ENCODE results near the gene CNKSR2.

CNKSR2 gene

DNA sequence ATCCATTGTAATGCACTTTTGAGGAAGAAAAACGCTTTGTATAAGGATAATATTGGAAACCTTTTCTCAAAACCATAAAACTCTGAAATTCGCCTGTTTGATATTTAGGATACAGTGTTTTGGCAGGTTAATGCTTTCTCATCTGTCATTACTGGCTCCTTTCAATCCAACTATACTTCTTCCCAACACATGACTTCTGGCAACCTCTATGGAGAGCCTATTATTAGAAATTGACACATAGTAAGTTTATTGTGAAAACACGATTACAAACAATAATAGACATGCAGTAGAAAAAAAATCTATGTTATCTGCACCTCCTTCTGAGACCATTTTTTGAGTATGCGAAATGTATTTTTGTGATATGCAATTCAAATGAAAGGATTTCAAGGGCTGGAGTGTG, 288.5 kb downstream of the CNKSR2 start:
- in situ Hi-C loops (cut with MboI; ENCODE audit: low pct_unique_long_range_greater_than_20kb, low sequenced_read_pairs, unreplicated experiment) = no loop called here
- TF ChIP-seq CTCF (IDR thresholded peaks at IDR 0.05; ENCODE audit: extremely low read depth, insufficient read depth, missing control alignments) = no peak

GRCh38 chrX:21666252-21666651, 292.0 kb downstream of the CNKSR2 start:
- no peak for DNase-seq (ENCODE audit: low spot score)
- in situ Hi-C loops (cut with MboI; ENCODE audit: low pct_unique_long_range_greater_than_20kb, low sequenced_read_pairs, unreplicated experiment) = no loop called here
- TF ChIP-seq CTCF (IDR thresholded peaks at IDR 0.05; ENCODE audit: extremely low read depth, insufficient read depth, missing control alignments) = no peak

More for the DNA sequence above, 288.5 kb downstream of the CNKSR2 start:
- DNase-seq (ENCODE audit: low spot score) = no peak

GRCh38 chrX:21666679-21667078, 292.5 kb downstream of the CNKSR2 start:
- TF ChIP-seq CTCF (IDR thresholded peaks at IDR 0.05; ENCODE audit: extremely low read depth, insufficient read depth, missing control alignments) = no peak
- no peak for DNase-seq (ENCODE audit: low spot score)
- in situ Hi-C loops (cut with MboI; ENCODE audit: low pct_unique_long_range_greater_than_20kb, low sequenced_read_pairs, unreplicated experiment) = no loop called here

DNA sequence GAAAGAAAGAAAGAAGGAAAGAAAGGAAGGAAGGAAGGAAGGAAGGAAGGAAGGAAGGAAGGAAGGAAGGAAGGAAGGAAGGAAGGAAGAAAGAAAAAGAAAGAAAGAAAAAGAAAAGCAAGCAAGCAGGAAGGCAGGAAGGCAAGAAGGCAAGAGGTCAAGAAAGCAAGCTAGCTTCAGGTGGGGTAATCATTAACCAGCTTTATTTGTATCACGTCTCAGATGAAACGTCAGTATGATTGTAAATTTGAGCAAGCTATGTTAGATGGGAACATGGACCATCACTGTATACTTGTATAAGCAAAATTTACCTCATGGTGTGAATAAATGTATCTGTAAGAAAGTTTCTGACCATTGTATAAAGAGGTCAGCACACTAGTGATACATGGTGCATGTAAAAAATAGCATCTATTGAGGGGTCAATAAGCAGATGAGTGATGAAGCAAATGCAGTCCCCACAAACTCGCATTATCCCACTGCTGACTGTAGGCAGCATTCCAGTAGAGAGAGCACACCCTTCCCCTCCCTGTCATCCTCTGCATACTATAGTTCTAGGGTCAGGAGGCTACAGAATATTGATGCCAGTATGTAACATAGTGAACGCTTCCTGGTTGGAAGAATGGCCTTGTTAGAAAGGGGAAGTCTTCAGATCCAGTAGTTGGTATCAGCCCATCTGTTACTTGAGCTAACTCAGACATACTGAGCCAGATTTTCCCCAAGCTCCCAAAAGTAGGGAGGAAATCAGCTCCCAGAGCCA, 300.4 kb downstream of the CNKSR2 start:
- in situ Hi-C loops (cut with MboI; ENCODE audit: low pct_unique_long_range_greater_than_20kb, low sequenced_read_pairs, unreplicated experiment) = no loop called here
- no peak for TF ChIP-seq CTCF (IDR thresholded peaks at IDR 0.05; ENCODE audit: extremely low read depth, insufficient read depth, missing control alignments)
- no peak for DNase-seq (ENCODE audit: low spot score)

- in situ Hi-C loops (cut with MboI; ENCODE audit: low pct_unique_long_range_greater_than_20kb, low sequenced_read_pairs, unreplicated experiment) = no loop called here
- no peak for DNase-seq (ENCODE audit: low spot score)
- no peak for TF ChIP-seq CTCF (IDR thresholded peaks at IDR 0.05; ENCODE audit: extremely low read depth, insufficient read depth, missing control alignments)
Measured at GRCh38 chrX:21675931-21676330, 301.7 kb downstream of the CNKSR2 start.

DNA sequence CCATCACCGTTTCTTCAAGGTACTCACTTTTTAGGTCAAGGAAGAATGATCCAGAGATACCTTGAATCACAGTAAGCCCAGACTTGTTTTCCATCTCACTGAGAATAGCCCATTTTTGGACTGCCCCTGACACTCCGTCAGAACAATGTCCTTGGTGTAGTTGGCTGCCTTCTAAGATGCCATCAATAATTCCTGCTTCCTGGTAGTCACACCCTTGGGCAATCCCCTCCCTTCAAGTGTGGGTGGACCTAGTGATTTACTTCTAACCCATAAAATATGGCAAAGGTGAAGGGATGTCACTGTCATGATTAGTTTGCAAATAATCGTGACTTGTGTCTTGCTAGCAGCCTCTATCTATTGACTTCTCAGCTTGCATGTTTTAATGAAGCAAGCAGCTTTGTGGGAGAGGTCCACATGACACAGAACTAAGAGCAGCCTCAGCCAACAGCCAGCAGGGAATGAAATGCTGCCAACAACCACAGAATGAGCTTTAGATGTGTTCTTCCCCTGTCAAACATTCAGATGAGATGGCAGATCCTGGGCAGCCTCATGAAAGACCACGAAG, 303.9 kb downstream of the CNKSR2 start:
- TF ChIP-seq CTCF (IDR thresholded peaks at IDR 0.05; ENCODE audit: extremely low read depth, insufficient read depth, missing control alignments) = no peak
- in situ Hi-C loops (cut with MboI; ENCODE audit: low pct_unique_long_range_greater_than_20kb, low sequenced_read_pairs, unreplicated experiment) = no loop called here

More for the DNA sequence above, 303.9 kb downstream of the CNKSR2 start:
- no peak for DNase-seq (ENCODE audit: low spot score)
